G401.6 (cell line): Measurements from ENCODE around the gene NNMT.

Experiments used
- FAIRE-seq: peaks from 2 replicates; lab custom pipeline; 2012; peaks lifted over from hg19 to GRCh38; lab: Jason Lieb, UNC

Gene NNMT

DNA sequence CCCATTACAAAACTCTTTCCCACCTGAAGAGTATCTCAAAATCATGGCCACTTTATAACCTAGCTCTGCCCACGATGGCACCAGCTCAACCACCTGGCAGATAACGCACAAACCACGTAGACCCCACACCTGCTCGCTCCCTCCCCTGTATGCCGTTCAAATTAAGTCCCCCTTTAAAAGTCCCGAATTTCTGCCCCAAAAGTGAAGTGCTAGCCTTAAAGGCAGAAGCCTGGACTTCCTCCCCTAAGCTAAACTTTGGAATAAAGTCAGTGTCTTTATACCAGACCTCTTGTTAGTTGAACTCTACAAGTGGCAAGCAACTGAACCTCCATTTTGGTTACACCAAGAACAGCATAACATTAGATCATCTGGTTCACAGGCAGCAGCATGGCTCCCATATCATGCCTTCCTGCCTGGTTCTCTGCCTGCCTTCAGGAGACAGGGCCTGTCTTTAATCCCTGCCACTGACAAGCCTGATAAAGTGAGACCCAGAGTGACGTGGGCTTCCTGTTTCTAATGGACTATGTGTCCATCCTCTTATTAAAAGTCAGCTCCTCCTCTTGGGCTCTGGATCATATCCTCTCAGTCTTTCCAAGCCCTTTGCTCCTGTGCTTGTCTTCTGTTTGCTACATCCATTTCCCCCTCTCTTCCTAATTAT is 32.6 kb upstream of the NNMT start:
- no peak for FAIRE-seq

DNA sequence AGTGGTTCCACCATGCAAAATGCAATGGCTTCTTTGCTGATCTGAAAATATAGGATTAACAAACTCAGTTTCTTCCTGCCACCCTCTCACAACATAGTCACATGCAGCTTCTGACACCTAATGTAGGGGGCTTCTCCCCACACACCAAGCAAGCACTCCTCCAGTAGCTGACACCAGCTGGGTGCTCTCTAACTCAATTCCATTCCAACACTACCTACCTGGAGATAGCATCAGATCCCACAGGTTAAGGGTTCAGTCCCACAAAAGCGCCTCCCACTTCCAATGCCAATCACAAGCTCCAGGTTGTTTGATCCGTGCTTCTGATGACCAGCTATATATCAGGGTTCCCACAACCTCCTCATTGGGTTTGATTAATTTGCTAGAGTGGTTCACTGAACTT is 31.8 kb upstream of the NNMT start:
- no peak for FAIRE-seq

DNA sequence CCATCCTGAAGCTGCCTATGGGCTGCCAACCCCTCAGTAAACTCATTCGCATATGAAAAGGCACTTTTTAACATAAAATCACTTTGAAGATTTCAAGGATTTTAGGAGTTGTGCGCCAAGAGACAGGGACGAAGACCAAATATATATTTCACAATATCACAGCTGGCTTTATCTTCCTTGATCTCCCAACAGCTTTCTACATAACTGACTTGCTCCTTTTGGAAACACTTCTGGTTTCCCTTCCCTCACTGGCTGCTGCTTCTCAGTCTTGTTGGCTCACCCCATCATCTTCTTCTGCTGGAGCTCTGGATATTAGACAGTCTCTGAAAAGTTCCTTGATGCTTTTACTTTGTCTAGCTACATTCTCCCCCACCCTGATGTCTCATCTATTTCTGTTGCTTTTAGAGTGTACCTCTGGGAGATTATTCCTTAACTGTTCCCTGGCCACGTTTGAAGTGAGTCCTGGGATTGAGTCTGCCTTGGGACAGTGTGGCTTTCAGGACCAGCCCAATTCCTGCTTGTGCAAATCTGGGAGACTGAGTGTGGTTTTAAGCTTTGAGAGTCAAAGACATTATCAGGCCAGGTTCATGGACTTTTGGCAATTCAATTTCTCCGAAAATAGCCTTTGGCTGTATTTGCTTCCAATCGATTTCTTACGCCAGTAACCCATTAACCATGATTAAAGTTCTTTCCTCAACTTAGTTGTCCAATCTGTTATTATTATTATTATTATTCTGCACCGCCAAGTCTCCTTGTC is 30.9 kb upstream of the NNMT start:
- no peak for FAIRE-seq

DNA sequence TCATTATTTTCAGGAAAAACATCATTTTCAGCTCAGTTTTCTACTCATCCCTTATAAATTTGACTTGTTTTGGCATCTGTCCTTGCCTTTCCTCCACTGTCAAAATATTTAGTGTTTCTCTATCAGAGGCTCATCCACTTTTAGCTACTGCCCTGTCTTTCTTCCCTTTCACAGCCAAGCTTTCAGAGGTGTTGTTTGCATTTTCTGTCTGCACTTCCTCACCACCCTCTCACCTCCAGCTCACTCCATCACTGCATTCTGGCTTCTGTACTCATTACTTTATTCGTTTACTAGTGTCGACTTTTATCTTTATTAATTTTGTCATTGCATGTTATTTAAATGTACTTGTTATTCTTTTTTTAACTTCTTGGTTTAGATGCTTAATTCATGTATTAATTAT is 26.7 kb upstream of the NNMT start:
- FAIRE-seq = no peak

DNA sequence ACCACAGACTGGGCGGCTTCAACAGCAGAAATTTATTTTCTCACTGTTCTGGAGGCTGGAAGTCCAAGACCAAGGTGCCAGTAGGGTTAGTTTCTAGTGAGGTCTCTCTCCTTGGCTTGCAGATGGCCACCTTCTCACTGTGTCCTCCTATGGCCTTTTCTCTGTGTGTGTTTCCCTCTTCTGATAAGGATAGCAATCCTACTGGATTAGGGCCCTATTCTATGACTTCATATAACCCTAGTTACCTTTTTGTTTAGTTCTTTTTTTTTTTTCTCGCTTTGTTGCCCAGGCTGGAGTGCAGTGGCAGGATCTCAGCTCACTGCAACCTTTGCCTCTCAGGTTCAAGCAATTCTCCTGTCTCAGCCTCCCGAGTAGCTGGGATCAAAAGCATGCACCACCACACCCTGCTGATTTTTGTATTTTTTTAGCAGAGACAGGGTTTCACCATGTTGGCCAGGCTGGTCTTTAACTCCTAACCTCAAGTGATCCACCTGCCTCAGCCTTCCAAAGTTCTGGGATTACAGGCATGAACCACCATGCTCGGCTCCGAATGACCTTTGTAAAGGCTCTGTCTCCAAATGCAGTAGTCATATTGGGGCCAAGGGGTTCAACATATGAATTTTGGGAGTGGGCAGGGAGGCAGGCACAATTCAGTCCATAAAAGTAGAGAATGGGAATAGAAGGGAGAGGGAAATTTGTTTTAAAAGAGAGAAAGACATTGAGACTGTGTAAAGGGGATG is 25.5 kb upstream of the NNMT start:
- FAIRE-seq = no peak

DNA sequence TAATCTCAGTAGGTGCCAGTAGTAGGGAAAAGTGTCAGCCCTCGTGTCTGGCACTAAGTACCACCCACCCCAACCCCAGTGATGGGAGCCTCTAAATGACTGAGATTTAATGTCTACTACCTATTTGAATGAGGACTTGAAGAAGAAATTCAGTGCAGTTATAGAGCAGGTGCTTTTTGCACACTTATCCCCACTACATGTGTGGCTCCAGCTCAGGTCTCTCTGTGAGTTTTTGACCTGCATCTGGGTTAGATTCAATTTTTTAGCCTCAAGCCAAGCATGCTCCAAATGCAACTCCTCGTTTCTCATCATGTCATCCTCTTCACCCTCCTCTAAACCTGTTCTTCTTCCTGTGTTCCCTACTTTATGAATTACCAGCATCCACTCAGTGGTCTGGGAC is 24.9 kb upstream of the NNMT start:
- no peak for FAIRE-seq

DNA sequence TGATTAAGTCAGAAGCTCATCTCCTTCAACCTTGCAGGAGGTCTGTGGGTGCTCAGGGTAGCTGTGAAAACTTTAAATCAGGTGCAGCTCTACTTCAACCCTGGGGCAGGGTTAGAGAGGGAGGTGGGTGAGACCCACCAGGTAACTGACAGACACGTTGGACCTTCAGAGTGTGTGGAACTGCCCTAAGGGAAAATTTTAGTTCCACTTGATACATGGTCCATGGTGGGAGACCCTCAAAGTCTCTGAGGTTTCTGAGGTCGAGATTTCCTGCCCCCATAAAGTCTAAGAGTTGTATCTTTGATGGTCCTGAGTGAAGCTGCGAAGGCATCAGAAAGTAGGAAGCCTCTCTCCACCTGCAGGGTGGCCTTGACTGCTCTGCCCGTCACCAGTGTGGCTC is 23.9 kb upstream of the NNMT start:
- FAIRE-seq = no peak

DNA sequence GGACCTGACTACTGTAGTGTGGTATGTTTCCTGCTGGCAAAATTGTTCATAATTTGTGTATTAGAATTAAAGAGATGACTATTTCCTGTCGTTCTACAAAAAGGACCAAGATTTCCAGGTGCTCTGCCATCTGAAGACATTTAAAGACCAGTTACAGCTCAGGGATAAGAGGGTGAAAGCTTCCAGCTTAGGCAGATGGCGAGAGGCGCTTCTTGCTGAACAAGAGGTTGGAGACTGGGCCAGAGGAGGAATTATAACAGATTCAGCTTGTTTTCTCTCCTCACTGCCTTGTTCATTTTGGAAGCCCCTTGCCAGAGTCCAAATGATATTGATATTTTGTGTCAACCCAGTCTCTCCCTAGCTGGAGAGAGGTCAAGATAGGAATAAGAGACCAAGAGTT is 23.1 kb upstream of the NNMT start:
- no peak for FAIRE-seq

DNA sequence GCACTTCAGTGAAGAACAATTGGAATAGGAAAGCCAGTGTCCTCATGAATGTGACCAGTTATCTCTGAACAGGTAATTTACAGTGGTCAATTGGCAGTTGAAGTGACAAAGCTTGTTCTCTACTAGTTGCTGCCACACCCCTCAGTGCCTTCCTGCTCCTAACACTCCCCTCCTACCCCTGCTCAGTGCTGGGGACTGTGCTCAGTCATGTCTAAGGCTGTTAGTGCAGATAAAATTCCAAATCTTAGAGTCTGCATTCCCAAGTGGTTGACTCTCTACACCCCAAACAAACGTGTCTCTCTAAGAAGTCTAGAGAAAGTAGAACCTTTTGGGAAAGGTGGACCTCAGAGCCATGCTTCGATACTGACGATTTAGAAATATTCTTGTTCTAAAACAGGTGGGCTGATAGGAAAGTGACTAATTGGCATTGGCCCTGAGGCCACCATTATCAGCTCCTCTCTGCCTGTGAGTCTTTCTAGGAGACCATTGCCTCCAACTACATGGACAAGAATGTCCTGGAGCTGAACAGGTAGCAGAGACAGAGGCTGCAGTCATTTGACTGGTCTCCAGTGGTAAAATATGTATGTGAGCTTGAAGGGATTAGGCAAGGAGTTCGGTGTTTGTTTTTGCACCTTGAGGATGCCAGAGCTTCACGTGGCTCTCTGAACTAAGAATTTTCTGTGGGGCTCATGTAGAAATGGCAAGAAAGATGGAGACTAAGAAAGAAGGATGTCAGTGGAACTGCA is 22.1 kb upstream of the NNMT start:
- no peak for FAIRE-seq

DNA sequence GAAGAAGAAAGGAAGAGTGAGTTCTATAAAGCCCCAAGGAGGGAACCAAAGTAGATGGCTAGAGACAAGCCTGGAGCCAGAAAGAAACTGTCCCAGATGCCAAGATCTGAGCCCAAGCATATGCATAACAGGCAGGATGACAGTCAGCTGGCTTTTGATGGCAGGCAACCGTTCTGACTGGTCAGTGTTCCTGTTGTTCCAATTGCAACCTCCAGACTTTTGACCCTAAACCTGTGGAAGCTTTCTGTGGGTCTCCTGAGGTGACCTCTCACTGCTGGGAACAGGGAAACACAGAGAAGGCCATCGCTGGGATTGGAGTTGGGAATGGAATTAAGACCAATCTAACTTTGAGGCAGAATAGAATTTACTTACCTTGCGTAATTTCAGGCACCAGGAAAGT is 21.6 kb upstream of the NNMT start:
- no peak for FAIRE-seq

DNA sequence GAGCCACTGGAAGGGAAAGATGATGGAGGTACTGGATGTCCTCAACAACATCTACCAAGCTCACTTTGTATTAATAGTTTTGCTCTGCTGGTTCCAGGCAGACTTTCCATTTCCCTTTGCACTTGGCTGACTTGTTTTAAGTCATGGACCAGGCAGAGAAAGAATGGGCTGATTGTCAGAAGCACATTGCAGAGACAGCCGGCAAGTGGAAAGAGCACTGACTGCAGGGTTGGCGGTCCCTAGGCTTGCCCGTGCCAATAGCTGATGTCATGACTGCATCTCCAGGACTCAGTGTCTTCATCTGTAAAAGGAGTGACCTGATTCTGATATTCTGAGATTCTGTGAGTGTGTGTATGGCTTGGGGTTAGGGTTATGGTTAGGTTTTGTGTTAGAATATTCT is 20.9 kb upstream of the NNMT start:
- no peak for FAIRE-seq

DNA sequence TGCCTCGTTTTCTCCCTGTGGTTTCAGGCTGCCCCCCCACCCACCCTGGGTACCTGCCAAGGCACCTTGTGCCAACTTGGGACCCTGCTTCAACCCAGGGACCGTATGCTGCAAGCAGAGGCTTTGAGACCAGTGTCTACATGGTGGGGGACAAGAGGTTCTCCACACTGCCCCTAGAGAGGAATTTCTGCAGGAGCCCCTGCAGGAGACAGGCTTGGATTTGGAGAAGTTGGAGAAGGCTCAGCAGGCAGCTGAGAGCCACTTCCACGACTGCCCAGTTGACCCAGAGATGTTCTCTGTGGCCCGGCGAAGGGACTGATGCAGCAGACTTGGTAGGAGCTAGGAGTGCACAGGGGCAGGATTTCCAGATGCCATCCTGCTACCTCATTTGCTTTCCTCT is 20.1 kb upstream of the NNMT start:
- no peak for FAIRE-seq

DNA sequence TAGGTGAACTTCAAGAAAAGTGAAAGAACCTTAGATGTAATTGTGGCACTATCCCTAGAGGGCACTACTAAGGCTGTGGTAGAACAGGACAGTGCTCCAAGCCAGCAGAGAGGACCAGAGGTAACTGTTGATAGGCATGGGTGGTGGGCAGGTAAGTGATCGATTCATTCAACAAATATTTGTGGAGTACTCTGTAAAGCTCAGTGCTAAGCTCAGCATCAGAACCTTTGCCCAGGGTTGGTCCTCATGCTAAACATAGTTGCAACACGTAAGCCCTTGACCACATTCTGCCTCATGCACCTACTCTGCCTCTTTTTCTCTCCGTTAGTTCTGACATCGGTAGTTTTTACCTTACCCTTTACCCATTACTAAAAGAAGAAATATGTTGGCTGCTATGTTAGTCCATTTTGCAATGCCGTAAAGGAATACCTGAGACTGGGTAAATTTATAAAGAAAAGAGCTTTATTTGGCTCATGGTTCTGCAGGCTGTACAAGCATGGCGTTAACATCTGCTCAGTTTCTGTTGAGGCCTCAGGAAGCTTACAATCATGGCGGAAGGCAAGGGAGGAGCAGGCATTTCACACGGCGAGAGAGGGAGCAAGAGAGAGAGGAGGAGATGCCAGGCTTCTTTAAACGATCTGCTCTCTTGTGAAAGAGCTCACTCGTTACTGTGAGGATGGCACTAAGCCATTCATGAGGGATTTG is 18.4 kb upstream of the NNMT start:
- no peak for FAIRE-seq

DNA sequence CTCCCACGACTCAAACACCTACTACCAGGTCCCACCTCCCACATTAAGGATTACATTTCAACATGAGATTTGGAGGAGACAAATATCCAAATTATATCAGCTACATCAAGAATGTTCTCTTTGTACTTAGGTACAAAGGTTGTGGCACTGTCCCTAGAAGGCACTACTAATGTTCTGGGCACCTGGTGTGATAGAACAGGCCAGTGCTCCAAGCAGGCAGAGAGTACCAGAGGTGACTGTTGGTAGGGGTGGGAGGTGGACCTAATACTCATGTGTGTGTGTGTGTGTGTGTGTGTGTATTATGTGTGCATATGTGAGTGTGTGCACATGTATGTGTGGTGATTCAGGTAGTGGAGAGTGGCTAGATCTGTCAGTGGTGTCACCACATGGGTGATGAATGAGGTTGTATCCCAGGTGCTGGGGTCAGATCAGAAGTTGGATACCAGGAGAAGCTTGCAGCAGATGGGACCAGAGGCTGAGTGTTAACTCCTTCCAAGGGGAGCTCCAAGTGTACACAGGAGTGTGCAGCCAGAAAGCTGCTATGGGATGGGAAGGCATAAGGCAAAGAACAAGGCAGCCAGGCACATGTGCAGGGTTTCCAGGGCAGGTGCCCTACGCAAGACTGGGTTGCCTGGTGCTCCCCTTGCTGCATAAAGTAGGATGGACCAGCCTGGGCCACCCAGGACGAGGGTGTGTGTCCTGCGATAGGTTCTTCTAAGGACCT is 17.7 kb upstream of the NNMT start:
- FAIRE-seq = no peak

DNA sequence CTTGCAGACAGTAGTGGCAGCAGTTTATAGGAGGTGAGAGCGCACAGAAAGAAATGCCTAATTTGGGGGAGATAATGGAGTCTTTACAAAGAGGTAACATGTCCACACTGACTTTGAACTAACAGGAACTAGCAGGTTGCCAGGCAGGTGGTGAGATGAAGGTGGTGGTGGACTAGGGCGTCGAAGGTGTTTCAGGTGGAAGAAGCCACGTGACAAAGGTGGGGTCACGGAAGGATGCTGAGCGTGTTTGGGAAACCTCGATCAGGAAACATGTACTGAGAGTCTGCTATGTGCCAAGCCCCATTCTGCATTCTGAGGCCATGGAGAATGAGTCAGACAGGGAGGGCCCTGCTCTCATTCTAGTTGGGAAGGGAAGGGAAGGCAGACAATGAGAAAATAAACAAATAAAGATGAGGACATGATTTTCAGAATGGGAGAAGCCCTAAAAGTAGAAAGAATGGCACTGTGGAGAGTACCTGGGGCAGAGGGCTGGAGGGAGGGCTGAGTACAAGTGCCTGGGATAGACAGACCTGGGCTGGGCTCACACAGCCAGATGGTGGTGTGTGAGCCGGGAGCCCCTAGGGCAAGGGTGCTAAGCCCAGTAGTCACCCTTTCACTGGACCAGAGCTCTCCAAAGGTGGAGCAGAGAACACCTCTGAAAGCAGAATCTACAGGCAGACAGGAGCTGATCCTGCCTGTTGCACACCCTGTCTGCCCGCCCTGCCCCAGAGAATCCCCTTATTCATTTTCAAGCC is 16.2 kb upstream of the NNMT start:
- FAIRE-seq = no peak

DNA sequence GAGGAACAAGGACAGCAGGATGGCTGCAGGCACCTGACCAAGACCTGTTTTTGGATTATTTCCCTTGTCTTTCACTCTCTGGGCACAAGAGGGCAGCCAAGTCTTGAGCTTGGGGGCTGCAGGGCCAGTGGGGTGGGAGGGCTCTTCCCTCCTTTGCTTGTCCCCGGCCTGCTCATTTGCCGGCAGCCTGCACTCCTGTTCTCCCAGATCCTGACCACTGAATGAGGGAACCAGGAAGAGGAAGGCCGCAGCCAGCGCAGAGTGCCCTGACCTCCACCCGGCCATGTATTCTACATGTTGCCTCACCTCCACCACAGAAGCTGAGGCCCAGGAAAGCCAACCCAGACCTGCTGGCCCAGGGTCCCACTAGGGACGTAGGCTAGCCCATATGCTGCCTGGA is 15.5 kb upstream of the NNMT start:
- FAIRE-seq = no peak

DNA sequence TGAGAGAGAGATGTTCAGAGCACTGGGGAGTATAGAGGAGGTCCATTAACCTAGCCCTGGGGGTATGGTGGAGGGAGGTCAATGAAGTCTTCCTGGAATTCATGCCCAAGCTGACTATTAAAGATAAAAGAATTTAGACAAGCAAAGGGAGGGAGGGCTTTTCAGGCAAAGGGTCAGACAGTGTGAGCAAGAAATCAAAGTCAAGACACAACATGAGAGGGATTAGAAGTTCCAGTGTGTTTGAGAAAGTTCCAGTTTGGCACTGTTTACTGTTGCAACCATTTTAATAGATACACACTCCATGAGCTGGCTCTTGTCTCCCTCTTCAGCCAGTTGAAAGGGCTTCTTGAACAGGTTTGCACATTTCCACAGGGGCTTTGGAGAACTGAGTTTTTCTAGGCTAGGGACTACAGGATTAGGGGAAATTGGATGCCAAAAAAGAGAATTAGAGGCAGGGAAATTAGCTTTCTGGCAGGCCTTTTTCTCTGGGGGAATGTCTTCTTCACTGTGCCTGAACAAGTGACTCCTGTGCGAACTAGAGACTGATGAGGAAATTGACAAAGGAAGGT is 14.7 kb upstream of the NNMT start:
- FAIRE-seq = no peak

DNA sequence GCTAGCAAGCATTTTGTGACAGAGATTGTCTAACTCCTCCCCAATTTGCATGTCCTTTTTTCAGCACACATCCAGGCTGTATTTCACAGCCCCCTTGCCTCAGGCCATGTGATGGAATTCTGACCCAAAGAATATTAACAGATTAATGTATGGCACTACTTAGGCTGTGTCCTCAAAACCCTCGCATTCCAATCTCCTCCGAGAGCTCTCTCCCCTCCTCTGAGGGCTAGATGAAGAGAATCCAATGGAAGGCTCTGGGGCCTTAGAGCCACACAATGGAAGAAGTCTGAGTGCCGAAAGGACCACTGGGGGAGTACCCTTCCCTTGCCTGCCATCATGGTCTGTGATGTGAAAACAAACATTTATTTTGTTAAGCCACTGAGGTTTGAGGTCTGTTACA is 13.7 kb upstream of the NNMT start:
- no peak for FAIRE-seq

DNA sequence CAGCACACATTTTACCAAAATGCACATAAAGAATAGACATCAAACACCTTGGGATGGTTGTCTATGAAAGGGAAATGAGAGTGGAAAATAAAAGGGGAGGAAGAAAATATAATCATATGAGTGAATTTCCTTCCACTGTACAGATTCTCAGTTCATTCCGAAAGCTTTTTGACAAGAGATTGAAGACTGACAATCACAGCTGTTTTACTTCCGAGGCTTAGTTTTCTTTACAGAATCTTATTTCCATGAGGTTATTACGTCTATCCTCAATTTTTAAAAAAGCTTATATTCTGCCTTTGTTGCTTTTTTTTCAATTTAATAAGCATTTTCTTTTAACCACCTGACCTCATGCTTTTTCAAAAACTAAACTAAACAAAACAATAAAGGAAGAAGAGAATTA is 12.8 kb upstream of the NNMT start:
- no peak for FAIRE-seq

DNA sequence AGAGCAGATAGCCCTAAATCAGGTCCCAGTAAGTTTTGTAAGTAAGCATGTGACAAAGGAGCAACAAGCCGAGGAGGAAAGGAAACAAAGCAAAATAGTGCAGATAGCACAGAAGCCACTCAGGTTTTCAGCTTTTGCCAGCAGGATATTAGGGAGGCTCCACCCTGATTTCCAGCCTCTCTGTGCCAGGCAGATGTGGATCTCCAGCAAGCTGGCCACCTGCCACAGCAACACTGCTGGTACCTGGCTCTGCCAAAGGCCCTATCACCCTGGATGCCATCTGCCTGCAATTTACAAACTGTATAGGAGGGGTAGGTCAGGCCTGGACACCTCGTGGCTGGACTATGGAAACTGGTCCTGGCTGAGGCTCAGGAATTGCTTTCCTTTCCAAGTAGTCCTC is 12.2 kb upstream of the NNMT start:
- no peak for FAIRE-seq

DNA sequence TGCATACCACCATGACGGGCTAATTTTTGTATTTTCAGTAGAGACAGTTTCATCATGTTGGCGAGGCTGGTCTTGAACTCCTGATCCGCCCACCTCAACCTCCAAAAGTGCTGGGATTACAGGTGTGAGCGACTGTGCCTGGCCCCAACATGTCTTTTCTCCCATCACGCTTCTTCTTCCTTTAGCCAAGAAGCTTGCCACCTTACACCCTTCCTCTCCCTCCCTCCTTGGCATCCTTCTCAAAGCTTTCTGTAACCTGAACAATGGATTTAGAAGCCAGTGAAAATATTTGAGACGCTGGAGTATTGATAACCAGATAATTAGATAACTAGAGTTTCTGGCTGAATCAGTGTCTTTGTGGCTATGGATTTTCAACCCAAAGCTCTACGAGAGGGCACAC is 11.3 kb upstream of the NNMT start:
- FAIRE-seq = no peak
